Omental fat pad (tissue), 4 donors: ENCODE data around the gene KCNC3. TPM values are rescaled to one million over a fixed set of nuclear protein-coding genes. Genes with fewer than 3 reads are reported as not detected.

ENCODE experiments used
- ATAC-seq: fragments of 150-250 bp; one replicate; pipeline ENCODE4 v1.9.1; 2016; ENCODE audit warnings: mild to moderate bottlenecking, moderate library complexity; ENCODE audit not compliant: low FRiP score
- DNase-seq: peaks from one replicate; pipeline ENCODE4 v3.0.0-alpha.2; 2019; ENCODE audit warnings: low spot score
- total RNA-seq, 4 donors: library from RNA; depleted of rRNA; stranded (reverse); fragments of >200 nt; gene quantifications; one replicate each; pipeline ENCODE4 v1.1.0, GENCODE V29; 2016
- TF ChIP-seq, protein P1 (sequence below), 3 donors: fragments of 450-650 bp; IDR thresholded peaks; one replicate each; pipeline ENCODE4 v1.5.1; 2016 to 2017; ENCODE audit warnings: antibody characterized with exemption in 3 of 3, mild to moderate bottlenecking in 3 of 3, moderate library complexity in 2 of 3

The KCNC3 gene
- total RNA-seq, 4 donors from 2014 or later: 0.28 to 0.72 (median 0.31) TPM

DNA sequence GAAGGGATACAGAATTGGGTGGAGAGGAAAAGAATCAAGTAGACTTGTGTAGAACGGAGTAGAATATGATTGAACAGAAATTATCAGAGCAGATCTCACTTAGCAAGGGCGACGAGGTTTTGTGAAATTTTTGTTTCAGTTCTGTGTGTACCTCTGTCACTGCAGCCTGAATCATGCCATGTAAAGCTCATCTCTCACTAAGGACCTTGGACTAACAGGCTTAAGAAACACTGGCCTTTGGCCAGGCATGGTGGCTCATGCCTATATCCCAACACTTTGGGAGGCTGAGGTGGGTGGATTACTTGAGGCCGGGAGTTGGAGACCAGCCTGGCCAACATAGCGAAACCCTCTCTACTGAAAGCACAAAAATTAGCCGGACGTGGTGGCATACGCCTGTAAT, 63.1 kb downstream of the KCNC3 start:
- no peak for DNase-seq
- TF ChIP-seq, protein P1, sequence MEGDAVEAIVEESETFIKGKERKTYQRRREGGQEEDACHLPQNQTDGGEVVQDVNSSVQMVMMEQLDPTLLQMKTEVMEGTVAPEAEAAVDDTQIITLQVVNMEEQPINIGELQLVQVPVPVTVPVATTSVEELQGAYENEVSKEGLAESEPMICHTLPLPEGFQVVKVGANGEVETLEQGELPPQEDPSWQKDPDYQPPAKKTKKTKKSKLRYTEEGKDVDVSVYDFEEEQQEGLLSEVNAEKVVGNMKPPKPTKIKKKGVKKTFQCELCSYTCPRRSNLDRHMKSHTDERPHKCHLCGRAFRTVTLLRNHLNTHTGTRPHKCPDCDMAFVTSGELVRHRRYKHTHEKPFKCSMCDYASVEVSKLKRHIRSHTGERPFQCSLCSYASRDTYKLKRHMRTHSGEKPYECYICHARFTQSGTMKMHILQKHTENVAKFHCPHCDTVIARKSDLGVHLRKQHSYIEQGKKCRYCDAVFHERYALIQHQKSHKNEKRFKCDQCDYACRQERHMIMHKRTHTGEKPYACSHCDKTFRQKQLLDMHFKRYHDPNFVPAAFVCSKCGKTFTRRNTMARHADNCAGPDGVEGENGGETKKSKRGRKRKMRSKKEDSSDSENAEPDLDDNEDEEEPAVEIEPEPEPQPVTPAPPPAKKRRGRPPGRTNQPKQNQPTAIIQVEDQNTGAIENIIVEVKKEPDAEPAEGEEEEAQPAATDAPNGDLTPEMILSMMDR (IDR thresholded peaks at IDR 0.05): no peak
- ATAC-seq: no peak

DNA sequence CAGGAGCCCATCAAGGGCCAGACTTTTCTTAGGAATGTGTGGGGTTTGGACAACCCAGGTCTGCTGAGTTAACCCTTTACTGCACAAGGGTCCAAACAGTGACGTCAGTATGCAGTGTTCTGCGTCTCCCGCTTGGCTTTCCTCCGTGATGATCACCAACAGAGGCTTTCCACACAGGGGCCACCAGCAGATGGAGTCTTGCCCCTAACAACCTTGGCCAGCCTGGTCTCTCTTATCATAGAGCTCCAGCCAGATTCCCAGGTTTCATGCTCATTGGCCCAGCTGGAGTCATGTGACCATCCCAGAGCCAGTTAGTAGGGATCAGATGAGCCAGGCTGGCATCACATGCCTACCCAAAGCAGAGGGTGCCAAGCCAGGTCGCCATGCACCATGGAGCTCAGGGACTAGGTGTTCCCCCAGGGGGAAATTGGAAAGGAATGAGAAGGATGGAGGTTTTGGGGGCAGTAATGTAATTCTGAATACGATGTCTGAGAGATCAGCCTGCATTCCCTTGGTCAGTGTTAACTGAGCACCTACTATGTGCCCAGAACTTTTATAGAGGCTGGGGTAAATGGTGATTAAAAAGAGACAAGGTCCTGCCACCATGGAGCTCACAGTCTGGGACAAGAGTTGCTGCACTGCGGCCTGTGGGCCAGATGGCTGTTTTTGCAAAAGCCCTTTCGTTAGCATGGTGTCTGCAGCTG, 64.5 kb downstream of the KCNC3 start:
- ATAC-seq (no peak), DNase-seq (no peak)
- TF ChIP-seq, protein P1 (IDR thresholded peaks at IDR 0.05): no peak

DNA sequence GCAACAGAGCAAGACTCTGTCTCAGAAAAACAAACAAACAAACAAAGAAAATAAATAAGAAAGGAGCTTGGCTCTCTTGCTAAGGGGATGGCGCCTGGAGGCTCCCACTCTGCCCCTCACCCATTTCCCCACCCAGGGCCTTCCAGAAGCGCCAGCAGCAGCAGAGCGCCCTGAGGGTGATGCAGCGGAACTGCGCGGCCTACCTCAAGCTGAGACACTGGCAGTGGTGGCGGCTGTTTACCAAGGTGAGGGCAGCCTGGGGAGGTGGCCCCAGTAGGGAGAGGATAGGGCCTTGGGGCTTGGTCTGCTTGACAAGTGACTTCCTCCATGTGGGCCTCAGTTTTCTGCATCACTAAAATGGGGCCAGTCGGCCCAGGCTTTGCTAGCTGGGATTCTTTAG, 66.0 kb downstream of the KCNC3 start:
- DNase-seq (no peak), ATAC-seq (no peak)
- TF ChIP-seq, protein P1 (IDR thresholded peaks at IDR 0.05): no peak

Other genes starting within 250 kb of the KCNC3 start
- gene IZUMO2, start 166.1 kb downstream of the KCNC3 start, total RNA-seq: not detected
- gene MYH14, start 125.8 kb downstream of the KCNC3 start, total RNA-seq: 10 to 100 TPM in 3 of 4 donors, 1 to 10 TPM in 1; 8.0 to 12.8 (median 10.3) TPM
- gene NAPSA, start 36.3 kb upstream of the KCNC3 start, total RNA-seq: 1 to 10 TPM in 2 of 4 donors, not detected in 2; 1.3 TPM
- 10 to 100 TPM; 73.5 to 93.5 (median 82.0) TPM for gene NR1H2, start 47.1 kb upstream of the KCNC3 start, total RNA-seq
- gene POLD1, start 55.0 kb upstream of the KCNC3 start, total RNA-seq: 10 to 100 TPM; 10.0 to 17.2 (median 11.7) TPM
- gene SPIB, start 89.6 kb upstream of the KCNC3 start, total RNA-seq: under 1 TPM in 1 of 4 donors, not detected in 3; 0.37 TPM
- gene MYBPC2, start 103.5 kb upstream of the KCNC3 start, total RNA-seq: under 1 TPM in 2 of 4 donors, not detected in 2; 0.09 to 0.12 TPM
- gene EMC10, start 147.1 kb upstream of the KCNC3 start, total RNA-seq: 10 to 100 TPM; 41.6 to 52.1 (median 47.5) TPM
- gene GARIN5A, start 147.5 kb upstream of the KCNC3 start, total RNA-seq: 1 to 10 TPM in 1 of 4 donors, not detected in 3; 1.1 TPM
- 10 to 100 TPM; 20.4 to 32.0 (median 23.0) TPM for gene JOSD2, start 181.8 kb upstream of the KCNC3 start, total RNA-seq
- gene ASPDH, start 184.5 kb upstream of the KCNC3 start, total RNA-seq: not detected
- gene LRRC4B, start 239.1 kb upstream of the KCNC3 start, total RNA-seq: 1 to 10 TPM in 3 of 4 donors, under 1 TPM in 1; 0.84 to 1.6 (median 1.4) TPM